Stimulated activated CD4-positive, alpha-beta T cell treated with anti-CD3 and anti-CD28 coated beads, Interleukin-15, amount 100 ng/mL, for 1 hour (primary cell): ENCODE measurements around the gene FLT3LG.

Experiments
- DNase-seq, 2 donors: peaks; one replicate each; pipeline ENCODE4 v3.0.0-alpha.2; 2020; ENCODE audit warnings: low read depth in 1 of 2, low spot score in 1 of 2

FLT3LG gene

GRCh38 chr19:49487277-49488045 lies 13.4 kb downstream of the FLT3LG start, which contains the start of gene RPL13A:
RPL13A (plus strand) TSS chr19:49487608; CDS start chr19:49487630, 22 bp downstream.
- peak; percentile 98 to 99 for DNase-seq

GRCh38 chr19:49488046-49488862 lies 14.2 kb downstream of the FLT3LG start:
- no peak for DNase-seq

- DNase-seq = no peak
These were observed 15.0 kb downstream of the FLT3LG start for GRCh38 chr19:49488863-49489537.

GRCh38 chr19:49489601-49490167 lies 15.7 kb downstream of the FLT3LG start:
- no peak for DNase-seq

- no peak for DNase-seq
These were observed 16.4 kb downstream of the FLT3LG start for GRCh38 chr19:49490287-49491029.

GRCh38 chr19:49491030-49491803 lies 17.2 kb downstream of the FLT3LG start:
- no peak for DNase-seq

- no peak for DNase-seq
These were observed 18.0 kb downstream of the FLT3LG start for GRCh38 chr19:49491804-49492572.

GRCh38 chr19:49492573-49493405 lies 18.8 kb downstream of the FLT3LG start:
- no peak for DNase-seq

GRCh38 chr19:49496574-49497008 lies 22.6 kb downstream of the FLT3LG start:
- no peak for DNase-seq

- peak; percentile 49 to 59 for DNase-seq
These were observed 23.2 kb downstream of the FLT3LG start for GRCh38 chr19:49497047-49497788.

GRCh38 chr19:49497789-49498103 lies 23.7 kb downstream of the FLT3LG start:
- no peak for DNase-seq

- no peak for DNase-seq
These were observed 24.5 kb downstream of the FLT3LG start for GRCh38 chr19:49498475-49498874.

GRCh38 chr19:49499030-49499670 lies 25.1 kb downstream of the FLT3LG start:
- DNase-seq = no peak

- no peak for DNase-seq
These were observed 29.0 kb downstream of the FLT3LG start for GRCh38 chr19:49502866-49503581.

GRCh38 chr19:49503582-49503962 lies 29.6 kb downstream of the FLT3LG start:
- DNase-seq = no peak

GRCh38 chr19:49506575-49507105 lies 32.6 kb downstream of the FLT3LG start:
- DNase-seq = peak in 1 of 2 donors; percentile 62
